ENCODE data around the gene IFIH1.

DNA sequence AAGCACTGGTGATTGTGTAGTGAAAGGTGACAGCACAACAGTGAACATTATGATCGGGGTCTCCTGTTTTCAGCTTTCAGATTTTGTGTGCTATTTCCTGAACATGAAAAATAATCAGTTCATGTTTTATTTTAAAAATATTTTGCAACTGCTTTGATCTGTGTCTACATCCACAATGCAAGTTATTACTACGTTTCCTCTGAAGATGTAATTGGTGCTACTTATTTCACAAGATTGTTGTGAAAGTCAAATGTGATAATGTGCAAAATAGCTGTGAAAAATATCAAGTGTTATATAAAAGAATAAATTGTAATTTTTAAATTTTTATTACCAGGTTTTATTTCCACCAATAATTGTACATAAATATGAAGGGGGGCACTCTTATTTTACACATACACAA is 19.4 kb upstream of the IFIH1 start:
- TF ChIP-seq, protein P1, sequence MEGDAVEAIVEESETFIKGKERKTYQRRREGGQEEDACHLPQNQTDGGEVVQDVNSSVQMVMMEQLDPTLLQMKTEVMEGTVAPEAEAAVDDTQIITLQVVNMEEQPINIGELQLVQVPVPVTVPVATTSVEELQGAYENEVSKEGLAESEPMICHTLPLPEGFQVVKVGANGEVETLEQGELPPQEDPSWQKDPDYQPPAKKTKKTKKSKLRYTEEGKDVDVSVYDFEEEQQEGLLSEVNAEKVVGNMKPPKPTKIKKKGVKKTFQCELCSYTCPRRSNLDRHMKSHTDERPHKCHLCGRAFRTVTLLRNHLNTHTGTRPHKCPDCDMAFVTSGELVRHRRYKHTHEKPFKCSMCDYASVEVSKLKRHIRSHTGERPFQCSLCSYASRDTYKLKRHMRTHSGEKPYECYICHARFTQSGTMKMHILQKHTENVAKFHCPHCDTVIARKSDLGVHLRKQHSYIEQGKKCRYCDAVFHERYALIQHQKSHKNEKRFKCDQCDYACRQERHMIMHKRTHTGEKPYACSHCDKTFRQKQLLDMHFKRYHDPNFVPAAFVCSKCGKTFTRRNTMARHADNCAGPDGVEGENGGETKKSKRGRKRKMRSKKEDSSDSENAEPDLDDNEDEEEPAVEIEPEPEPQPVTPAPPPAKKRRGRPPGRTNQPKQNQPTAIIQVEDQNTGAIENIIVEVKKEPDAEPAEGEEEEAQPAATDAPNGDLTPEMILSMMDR (IDR thresholded peaks at IDR 0.05): no peak
- no peak for TF ChIP-seq POLR2A (IDR thresholded peaks at IDR 0.05)
